PC-3 (cell line): Measurements from ENCODE around the gene C9orf72. TPM values are rescaled to one million over a fixed set of nuclear protein-coding genes. Genes with fewer than 3 reads are reported as not detected.

Source experiments
- ATAC-seq: fragments of 200-7000 bp; cut with Tn5 transposase; 2 replicates; pipeline ENCODE4 v1.9.1; 2020; ENCODE audit warnings: mild to moderate bottlenecking, moderate library complexity
- BruUV-seq: library from RNA; stranded (reverse); fragments of 400-500 nt; replicated peaks from 2 replicates; lab custom pipeline; 2021; lab: Mats Ljungman, UMichigan
- CTCF ChIA-PET: fragments of 300-600 bp; sonication (Branson Sonifier 250); formaldehyde crosslinking; loops from one replicate; lab custom pipeline; 2022; ENCODE audit warnings: antibody characterized with exemption; lab: Charles Lee
- POLR2A ChIA-PET: fragments of 300-600 bp; sonication (Branson Sonifier 250); formaldehyde crosslinking; loops from one replicate; lab custom pipeline; 2022; ENCODE audit warnings: antibody characterized with exemption; ENCODE audit not compliant: unreplicated experiment; lab: Charles Lee
- DNase-seq: peaks from one replicate; pipeline ENCODE4 v3.0.0-alpha.2; 2015
- H2AFZ ChIP-seq: fragments of 300-600 bp; sonication (generic); 2 replicates; pipeline ENCODE4 v1.6.0; 2016; ENCODE audit warnings: antibody characterized with exemption, low read length
- H3F3A ChIP-seq: fragments of 300-600 bp; sonication (generic); one replicate; pipeline ENCODE4 v1.6.0; 2017; ENCODE audit warnings: antibody characterized with exemption, low read length, control low read depth, mild to moderate bottlenecking; ENCODE audit not compliant: unreplicated experiment
- H3K27ac ChIP-seq: fragments of 300-600 bp; sonication (generic); 2 replicates; pipeline ENCODE4 v1.5.1; 2016; ENCODE audit warnings: mild to moderate bottlenecking, low read length
- H3K27me3 ChIP-seq: fragments of 300-600 bp; sonication (generic); 2 replicates; pipeline ENCODE4 v1.6.1; 2016; ENCODE audit warnings: low read length, mixed read lengths
- H3K36me3 ChIP-seq: fragments of 300-600 bp; sonication (generic); 2 replicates; pipeline ENCODE4 v1.6.1; 2016; ENCODE audit warnings: low read depth, mixed run types, low read length, mixed read lengths
- H3K4me1 ChIP-seq: fragments of 300-600 bp; sonication (generic); 2 replicates; pipeline ENCODE4 v1.5.1; 2016; ENCODE audit warnings: low read length; ENCODE audit not compliant: insufficient read depth
- H3K4me2 ChIP-seq: fragments of 300-600 bp; sonication (generic); 2 replicates; pipeline ENCODE4 v1.6.0; 2016; ENCODE audit warnings: low read length
- H3K4me3 ChIP-seq: fragments of 300-600 bp; sonication (generic); 2 replicates; pipeline ENCODE4 v1.5.1; 2016; ENCODE audit warnings: mild to moderate bottlenecking, low read length, mixed read lengths
- H3K79me2 ChIP-seq: fragments of 300-600 bp; sonication (generic); 2 replicates; pipeline ENCODE4 v1.6.1; 2017; ENCODE audit warnings: low read length, mixed read lengths
- H3K9ac ChIP-seq: fragments of 300-600 bp; sonication (generic); 2 replicates; pipeline ENCODE4 v1.6.0; 2016; ENCODE audit warnings: mild to moderate bottlenecking, low read length
- H3K9me2 ChIP-seq: fragments of 300-600 bp; sonication (generic); replicated peaks from 2 replicates; pipeline ENCODE4 v1.6.1; 2016; ENCODE audit warnings: mixed run types, low read length, mixed read lengths
- H3K9me3 ChIP-seq: fragments of 300-600 bp; sonication (generic); 2 replicates; pipeline ENCODE4 v1.6.1; 2016; ENCODE audit warnings: low read length, mixed read lengths
- H4K20me1 ChIP-seq: fragments of 300-600 bp; sonication (generic); 2 replicates; pipeline ENCODE4 v1.6.1; 2016; ENCODE audit warnings: low read length, mixed read lengths
- CTCF ChIP-seq: fragments of 300-600 bp; sonication (generic); conservative IDR thresholded peaks from 2 replicates; pipeline ENCODE4 v1.5.1; 2017; ENCODE audit warnings: antibody characterized with exemption, low read depth, mild to moderate bottlenecking, low read length
- EZH2 ChIP-seq: fragments of 300-600 bp; sonication (generic); IDR thresholded peaks from one replicate; pipeline ENCODE4 v1.6.1; 2017; ENCODE audit warnings: antibody characterized with exemption, mild to moderate bottlenecking, low read length; ENCODE audit not compliant: unreplicated experiment
- EZH2phosphoT487 ChIP-seq: fragments of 300-600 bp; sonication (generic); IDR thresholded peaks from 2 replicates; pipeline ENCODE4 v1.6.1; 2018; ENCODE audit warnings: mild to moderate bottlenecking, antibody characterized with exemption, low read length, borderline replicate concordance
- intact Hi-C: fragments of 100-400 bp; cut with micrococcal nuclease; formaldehyde crosslinking; loops from 2 replicates; pipeline ENCODE4 v1.9.0; 2023
- total RNA-seq: library from RNA; depleted of rRNA; stranded (reverse); fragments of >200 nt; gene quantifications from 2 replicates; pipeline ENCODE4 v1.2.3, GENCODE V29; 2014

C9orf72 gene
- total RNA-seq, 1 experiment from 2014 or later: 10.4 TPM

- ChIA-PET CTCF (no interaction called here), POLR2A (interaction anchor here (0.6 kb wide), 1 partner anchor 210 kb away, joined by 4 read pairs; no protein-coding TSS in a partner anchor)
- DNase-seq (no peak), ATAC-seq (no peak)
- Histone ChIP-seq H3K27ac (no peak overlapping the region), H3K79me2 (no peaks in the 10 kb centered on the region), H3F3A (peaks cover 4% of the 10 kb centered on the region), H3K9me2 (no peaks in the 10 kb centered on the region), H3K4me2 (no peak overlapping the region), H4K20me1 (no peaks in the 10 kb centered on the region), H3K27me3 (no peaks in the 10 kb centered on the region), H3K9me3 (no peaks in the 10 kb centered on the region), H3K36me3 (no peaks in the 10 kb centered on the region), H3K9ac (no peak overlapping the region), H3K4me3 (no peak overlapping the region), H3K4me1 (peaks cover 27% of the 10 kb centered on the region), H2AFZ (no peak overlapping the region)
- no TSS peak for BruUV-seq
- intact Hi-C loops: loop anchor here (10.0 kb wide), 1 partner anchor 508 kb away; no protein-coding TSS in a partner anchor
- TF ChIP-seq EZH2 (no peak), CTCF (no peak), EZH2phosphoT487 (no peak)
Measured at GRCh38 chr9:27542508-27542907, 30.8 kb downstream of the C9orf72 start.

- intact Hi-C loops: loop anchor here (10.0 kb wide), 1 partner anchor 507 kb away; no protein-coding TSS in a partner anchor
- Histone ChIP-seq H3K4me2 (no peak overlapping the region), H3K9me3 (no peaks in the 10 kb centered on the region), H3K4me3 (no peak overlapping the region), H3K27me3 (no peaks in the 10 kb centered on the region), H3K4me1 (peaks cover 27% of the 10 kb centered on the region), H3F3A (peaks cover 4% of the 10 kb centered on the region), H4K20me1 (no peaks in the 10 kb centered on the region), H2AFZ (no peak overlapping the region), H3K9me2 (no peaks in the 10 kb centered on the region), H3K79me2 (no peaks in the 10 kb centered on the region), H3K36me3 (no peaks in the 10 kb centered on the region), H3K9ac (no peak overlapping the region), H3K27ac (no peak overlapping the region)
- ChIA-PET CTCF (no interaction called here), POLR2A (no interaction called here)
- no peak for TF ChIP-seq EZH2phosphoT487
- no TSS peak for BruUV-seq
- no peak for ATAC-seq
- no peak for DNase-seq
Measured at GRCh38 chr9:27541740-27542139, 31.5 kb downstream of the C9orf72 start.

GRCh38 chr9:27540502-27540901 is 32.8 kb downstream of the C9orf72 start:
- TF ChIP-seq CTCF (no peak), EZH2 (no peak), EZH2phosphoT487 (no peak)
- Histone ChIP-seq H3K9ac (peak overlapping the region; percentile 64), H3K27ac (peak overlapping the region; percentile 97), H3K36me3 (no peaks in the 10 kb centered on the region), H3F3A (peaks cover 4% of the 10 kb centered on the region), H2AFZ (no peak overlapping the region), H3K79me2 (no peaks in the 10 kb centered on the region), H3K9me3 (no peaks in the 10 kb centered on the region), H3K4me1 (peaks cover 27% of the 10 kb centered on the region), H3K4me2 (peak overlapping the region; percentile 75), H3K9me2 (no peaks in the 10 kb centered on the region), H4K20me1 (no peaks in the 10 kb centered on the region), H3K27me3 (no peaks in the 10 kb centered on the region), H3K4me3 (no peak overlapping the region)
- intact Hi-C loops: loop anchor here (10.0 kb wide), 1 partner anchor 506 kb away; no protein-coding TSS in a partner anchor
- no TSS peak for BruUV-seq
- ChIA-PET POLR2A (interaction anchor here (0.6 kb wide), 1 partner anchor 319 kb away, joined by 3 read pairs; no protein-coding TSS in a partner anchor), CTCF (no interaction called here)
- DNase-seq (peak; percentile 28), ATAC-seq (peak; percentile 46; the same call in 1 of the 2 replicates)
